OCI-LY3 (cell line): Measurements from ENCODE around the gene PYHIN1.

Experiments
- H2AFZ ChIP-seq: fragments of 200-600, 300-600 bp; shearing (Covaris generic); 2 replicates; pipeline ENCODE4 v1.6.0; 2014; ENCODE audit warnings: antibody characterized with exemption, low read depth, low read length
- H3K27ac ChIP-seq: fragments of 200-600, 300-600 bp; sonication (generic); 2 replicates; pipeline ENCODE4 v1.5.1; 2014; ENCODE audit warnings: mild to moderate bottlenecking, low read length, moderate library complexity, mixed read lengths
- H3K27me3 ChIP-seq: fragments of 200-600, 300-600 bp; sonication (generic); 2 replicates; pipeline ENCODE4 v1.6.1; 2014; ENCODE audit warnings: low read depth, low read length, mixed read lengths
- H3K36me3 ChIP-seq: fragments of 200-600, 300-600 bp; sonication (generic); replicated peaks from 2 replicates; pipeline ENCODE3; 2014; ENCODE audit warnings: low read depth, low read length, mixed read lengths
- H3K4me1 ChIP-seq: fragments of 300-600, 200-600 bp; sonication (generic); 2 replicates; pipeline ENCODE4 v1.6.1; 2014; ENCODE audit warnings: low read length, mixed read lengths
- H3K4me2 ChIP-seq: fragments of 200-600, 300-600 bp; sonication (generic); 2 replicates; pipeline ENCODE4 v1.6.1; 2014; ENCODE audit warnings: low read length, mixed read lengths
- H3K4me3 ChIP-seq: fragments of 300-600, 200-600 bp; sonication (generic); 2 replicates; pipeline ENCODE4 v1.5.1; 2014; ENCODE audit warnings: antibody characterized with exemption, mild to moderate bottlenecking, low read length, moderate library complexity
- H3K79me2 ChIP-seq: fragments of 300-600, 200-600 bp; shearing (Covaris generic); 2 replicates; pipeline ENCODE4 v1.6.1; 2014; ENCODE audit warnings: mild to moderate bottlenecking, low read length, mixed read lengths
- H3K9ac ChIP-seq: fragments of 300-600, 200-600 bp; shearing (Covaris generic); 2 replicates; pipeline ENCODE4 v1.6.0; 2014; ENCODE audit warnings: mild to moderate bottlenecking, low read length, moderate library complexity
- H3K9me3 ChIP-seq: fragments of 200-600, 300-600 bp; shearing (Covaris generic); 2 replicates; pipeline ENCODE4 v1.6.1; 2014; ENCODE audit warnings: low read length, mixed read lengths; ENCODE audit not compliant: insufficient read depth
- H4K20me1 ChIP-seq: fragments of 200-600, 300-600 bp; sonication (generic); 2 replicates; pipeline ENCODE4 v1.6.1; 2016; ENCODE audit warnings: low read length, mixed read lengths; ENCODE audit not compliant: insufficient read depth
- EZH2phosphoT487 ChIP-seq: fragments of 200-600 bp; shearing (Covaris generic); IDR thresholded peaks from 2 replicates; pipeline ENCODE4 v1.6.1; 2018; ENCODE audit warnings: antibody characterized with exemption, mixed run types, low read depth
- TF ChIP-seq, protein P1 (sequence below): fragments of 200-600, 300-600 bp; sonication (generic); IDR thresholded peaks from 2 replicates; pipeline ENCODE4 v1.5.1; 2014; ENCODE audit warnings: antibody characterized with exemption, low read length, low read depth

Gene PYHIN1

DNA sequence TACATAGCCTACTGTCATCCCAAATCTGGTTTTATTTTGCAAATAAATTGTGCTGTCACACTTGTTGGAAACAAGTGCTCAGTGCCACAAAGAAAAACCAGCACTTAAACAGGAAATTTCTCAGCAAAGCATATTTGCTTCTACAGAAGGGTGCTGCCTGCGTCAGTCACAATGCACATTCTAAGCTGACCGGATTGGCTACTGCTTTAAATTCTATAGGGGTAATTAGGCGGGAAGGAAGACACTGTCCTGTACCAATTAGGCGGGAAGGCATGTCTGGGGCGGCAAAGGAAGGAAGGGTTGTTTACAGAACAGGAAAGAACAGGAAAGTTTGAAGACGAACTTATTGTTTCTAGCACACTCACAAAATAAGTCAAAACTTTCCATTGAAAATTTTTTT is 81.1 kb downstream of the PYHIN1 start:
- H3K4me2 ChIP-seq = peak overlapping the region; percentile 80
- peaks cover 10% of the 10 kb centered on the region; the same call in 1 of the 2 replicates for H3K9me3 ChIP-seq
- H3K79me2 ChIP-seq = peaks cover 68% of the 10 kb centered on the region
- H3K4me1 ChIP-seq = peaks cover 67% of the 10 kb centered on the region
- H2AFZ ChIP-seq = no peak overlapping the region
- H3K4me3 ChIP-seq = peak overlapping the region; percentile 77
- no peak for TF ChIP-seq EZH2phosphoT487
- TF ChIP-seq, protein P1, sequence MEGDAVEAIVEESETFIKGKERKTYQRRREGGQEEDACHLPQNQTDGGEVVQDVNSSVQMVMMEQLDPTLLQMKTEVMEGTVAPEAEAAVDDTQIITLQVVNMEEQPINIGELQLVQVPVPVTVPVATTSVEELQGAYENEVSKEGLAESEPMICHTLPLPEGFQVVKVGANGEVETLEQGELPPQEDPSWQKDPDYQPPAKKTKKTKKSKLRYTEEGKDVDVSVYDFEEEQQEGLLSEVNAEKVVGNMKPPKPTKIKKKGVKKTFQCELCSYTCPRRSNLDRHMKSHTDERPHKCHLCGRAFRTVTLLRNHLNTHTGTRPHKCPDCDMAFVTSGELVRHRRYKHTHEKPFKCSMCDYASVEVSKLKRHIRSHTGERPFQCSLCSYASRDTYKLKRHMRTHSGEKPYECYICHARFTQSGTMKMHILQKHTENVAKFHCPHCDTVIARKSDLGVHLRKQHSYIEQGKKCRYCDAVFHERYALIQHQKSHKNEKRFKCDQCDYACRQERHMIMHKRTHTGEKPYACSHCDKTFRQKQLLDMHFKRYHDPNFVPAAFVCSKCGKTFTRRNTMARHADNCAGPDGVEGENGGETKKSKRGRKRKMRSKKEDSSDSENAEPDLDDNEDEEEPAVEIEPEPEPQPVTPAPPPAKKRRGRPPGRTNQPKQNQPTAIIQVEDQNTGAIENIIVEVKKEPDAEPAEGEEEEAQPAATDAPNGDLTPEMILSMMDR = no peak
- H3K27ac ChIP-seq = peak overlapping the region; percentile 50
- H4K20me1 ChIP-seq = no peaks in the 10 kb centered on the region
- H3K27me3 ChIP-seq = no peaks in the 10 kb centered on the region
- H3K9ac ChIP-seq = peak overlapping the region; percentile 85
- H3K36me3 ChIP-seq = peaks cover 48% of the 10 kb centered on the region

DNA sequence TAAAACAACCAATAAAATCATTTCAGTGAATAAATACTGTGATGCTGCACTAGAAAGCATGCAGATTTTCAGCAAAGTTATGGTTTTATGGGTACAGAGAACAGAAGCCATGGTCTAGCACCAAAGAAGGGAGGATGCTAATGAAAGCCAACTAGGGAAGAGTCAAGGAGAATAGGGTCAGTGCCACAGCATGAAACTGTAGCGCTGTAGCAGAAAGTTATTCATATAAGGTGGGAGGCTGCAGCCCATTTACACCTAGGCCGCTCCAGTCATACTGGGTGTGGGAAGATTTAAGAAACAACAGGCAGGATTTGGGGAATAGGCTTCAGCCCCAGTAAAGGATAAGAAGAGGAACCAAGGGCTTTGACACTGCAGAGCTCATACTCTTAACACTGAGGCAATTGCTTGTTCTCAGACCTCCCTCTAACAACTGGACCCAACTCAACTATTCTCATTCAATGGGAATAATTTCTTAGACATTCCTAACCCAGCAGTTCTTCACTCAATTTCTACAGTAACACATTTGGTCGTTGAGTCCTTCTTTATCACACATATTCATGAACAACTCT is 82.7 kb downstream of the PYHIN1 start:
- Histone ChIP-seq H3K4me3 (peak overlapping the region; percentile 40; the same call in 1 of the 2 replicates), H3K36me3 (peaks cover 62% of the 10 kb centered on the region), H3K9ac (no peak overlapping the region), H2AFZ (no peak overlapping the region), H3K79me2 (peaks cover 82% of the 10 kb centered on the region), H4K20me1 (no peaks in the 10 kb centered on the region), H3K4me2 (peak overlapping the region; percentile 62), H3K27me3 (no peaks in the 10 kb centered on the region), H3K27ac (peak overlapping the region; percentile 93), H3K4me1 (peaks cover 61% of the 10 kb centered on the region), H3K9me3 (peaks cover 10% of the 10 kb centered on the region; the same call in 1 of the 2 replicates)
- TF ChIP-seq, protein P1 = no peak
- TF ChIP-seq EZH2phosphoT487 = no peak

DNA sequence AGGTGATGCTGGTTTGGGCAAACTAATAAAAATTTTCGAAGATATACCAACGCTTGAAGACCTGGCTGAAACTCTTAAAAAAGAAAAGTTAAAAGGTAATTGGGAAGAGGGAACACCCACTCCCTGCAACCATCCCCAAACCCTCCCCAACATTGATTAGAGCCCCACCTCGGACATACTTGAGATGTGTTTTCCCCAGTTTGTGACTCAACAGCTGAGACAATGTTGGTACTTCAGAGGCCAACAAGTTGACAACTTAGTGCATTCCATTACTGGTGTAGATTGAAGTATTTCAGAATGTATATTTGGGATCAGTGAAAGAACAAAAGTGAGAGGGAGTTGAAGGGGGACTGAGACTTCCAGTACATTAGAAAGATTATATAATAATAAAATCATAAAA is 83.5 kb downstream of the PYHIN1 start:
- Histone ChIP-seq H3K4me1 (peaks cover 56% of the 10 kb centered on the region), H3K36me3 (peaks cover 65% of the 10 kb centered on the region), H3K4me2 (peak overlapping the region; percentile 62), H3K9ac (peak overlapping the region; percentile 53), H3K27ac (peak overlapping the region; percentile 93), H3K27me3 (no peaks in the 10 kb centered on the region), H3K4me3 (peak overlapping the region; percentile 40), H3K79me2 (peaks cover 84% of the 10 kb centered on the region), H4K20me1 (no peaks in the 10 kb centered on the region), H2AFZ (no peak overlapping the region), H3K9me3 (peaks cover 10% of the 10 kb centered on the region; the same call in 1 of the 2 replicates)
- TF ChIP-seq, protein P1 = no peak
- no peak for TF ChIP-seq EZH2phosphoT487

DNA sequence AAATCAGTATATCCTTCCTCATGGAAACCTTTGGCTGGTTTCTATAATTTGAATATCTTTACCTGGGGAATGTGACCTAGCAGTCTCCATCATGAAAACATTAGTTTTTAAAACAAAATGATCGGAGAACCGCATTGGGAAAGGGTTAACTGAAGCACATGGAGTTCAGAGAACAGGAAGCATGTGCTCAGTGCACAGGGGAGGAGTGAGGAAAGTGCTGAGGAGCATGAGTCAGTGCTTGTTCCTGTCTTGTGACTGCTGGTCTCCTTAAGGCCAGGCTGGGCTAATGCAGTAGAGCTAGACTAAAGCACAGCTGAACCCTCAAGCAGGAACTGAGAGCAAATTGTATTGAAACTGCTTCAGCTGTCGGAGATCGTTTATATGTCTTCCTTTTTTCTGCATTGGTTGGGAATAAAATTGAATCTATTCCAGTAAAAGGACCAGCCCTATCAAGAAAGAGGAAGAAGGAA is 84.1 kb downstream of the PYHIN1 start:
- H3K4me1 ChIP-seq = peaks cover 56% of the 10 kb centered on the region

More for the DNA sequence above, 84.1 kb downstream of the PYHIN1 start:
- H2AFZ ChIP-seq = no peak overlapping the region
- H3K9ac ChIP-seq = peak overlapping the region; percentile 53
- peak overlapping the region; percentile 62 for H3K4me2 ChIP-seq
- no peaks in the 10 kb centered on the region for H4K20me1 ChIP-seq
- peaks cover 84% of the 10 kb centered on the region for H3K79me2 ChIP-seq
- H3K27me3 ChIP-seq = no peaks in the 10 kb centered on the region
- H3K4me3 ChIP-seq = peak overlapping the region; percentile 40
- H3K36me3 ChIP-seq = peaks cover 71% of the 10 kb centered on the region
- H3K9me3 ChIP-seq = peaks cover 10% of the 10 kb centered on the region; the same call in 1 of the 2 replicates
- TF ChIP-seq, protein P1 = no peak
- H3K27ac ChIP-seq = peak overlapping the region; percentile 93
